ENCODE data around the gene LNX1.
"Not testable (repeated sequence)": the region's sequence is repeated elsewhere in the genome, so short reads cannot be mapped to it uniquely, and the experiment has no call there.

The LNX1 gene

DNA sequence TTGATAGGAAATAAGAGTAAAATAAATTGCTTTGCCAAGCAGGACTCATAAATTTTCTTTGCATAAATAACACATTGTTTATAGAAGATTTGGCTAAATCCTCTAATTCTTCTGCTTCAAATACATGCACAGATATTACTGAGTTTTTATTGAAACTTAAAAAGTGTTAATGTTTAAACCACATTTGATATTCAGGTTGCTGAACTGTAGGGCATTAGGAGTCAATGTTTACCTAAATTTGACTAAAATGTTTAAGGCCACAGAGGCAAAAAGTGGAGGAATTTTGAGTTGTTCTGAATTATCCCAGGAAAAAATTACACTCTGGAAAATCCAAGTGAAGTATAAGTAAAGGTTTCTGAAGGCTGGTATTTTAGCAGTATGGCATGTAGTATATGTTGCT, 135.1 kb downstream of the LNX1 start:
- no peak for DNase-seq

DNA sequence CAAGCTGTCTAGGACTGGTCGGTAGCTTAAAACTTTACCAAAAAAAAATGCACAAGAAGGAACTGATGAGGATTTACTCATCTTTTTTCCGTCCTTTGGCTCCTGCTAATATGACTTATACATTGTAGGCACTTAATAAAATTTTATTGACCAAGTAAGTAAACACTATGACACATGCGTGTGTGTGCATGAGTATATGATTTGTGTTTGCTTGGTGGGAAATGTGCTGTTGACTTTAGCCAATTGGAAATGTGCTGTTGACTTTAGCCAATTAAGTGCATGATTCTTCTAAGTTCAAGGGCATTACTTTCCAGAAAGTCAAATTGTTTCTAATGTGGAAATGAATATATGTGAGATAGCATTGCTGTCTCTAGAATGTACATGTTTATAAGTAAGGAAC, 135.5 kb downstream of the LNX1 start:
- DNase-seq = no peak

DNA sequence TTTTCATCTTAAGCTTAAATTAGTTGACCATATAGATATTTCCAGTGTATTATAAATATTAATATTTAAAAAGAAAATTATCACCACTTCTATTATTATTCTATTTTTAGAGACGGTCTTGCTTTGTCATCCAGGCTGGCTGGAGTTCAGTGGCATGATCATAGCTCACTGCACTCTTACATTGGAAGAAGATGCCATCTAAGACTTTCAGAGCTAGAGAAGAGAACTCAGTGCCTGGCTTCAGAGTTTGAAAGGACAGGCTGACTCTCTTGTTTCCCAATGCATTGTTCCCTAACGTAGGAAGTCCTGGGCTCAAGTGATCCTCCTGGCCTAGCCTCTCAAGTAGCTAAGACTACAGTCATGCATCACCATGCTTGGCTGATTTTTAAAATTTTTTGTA, 137.9 kb downstream of the LNX1 start:
- DNase-seq = no peak

DNA sequence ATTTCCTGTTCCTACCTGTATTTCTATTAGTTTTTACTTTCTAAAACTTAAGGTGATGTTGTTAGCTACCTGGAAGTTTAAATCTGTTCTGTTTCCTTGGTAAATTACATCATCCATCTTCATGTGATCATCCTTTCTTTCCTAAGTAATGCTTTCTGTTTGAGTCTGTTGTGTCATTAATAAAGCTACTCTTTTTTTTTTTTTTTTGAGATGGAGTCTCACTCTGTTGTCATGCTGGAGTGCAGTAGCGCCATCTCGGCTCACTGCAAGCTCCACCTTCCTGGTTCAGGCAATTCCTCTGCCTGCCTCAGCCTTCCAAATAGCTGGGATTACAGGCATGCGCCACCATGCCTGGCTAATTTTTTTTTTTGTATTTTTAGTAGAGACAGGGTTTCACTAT, 140.5 kb downstream of the LNX1 start:
- DNase-seq = no peak

DNA sequence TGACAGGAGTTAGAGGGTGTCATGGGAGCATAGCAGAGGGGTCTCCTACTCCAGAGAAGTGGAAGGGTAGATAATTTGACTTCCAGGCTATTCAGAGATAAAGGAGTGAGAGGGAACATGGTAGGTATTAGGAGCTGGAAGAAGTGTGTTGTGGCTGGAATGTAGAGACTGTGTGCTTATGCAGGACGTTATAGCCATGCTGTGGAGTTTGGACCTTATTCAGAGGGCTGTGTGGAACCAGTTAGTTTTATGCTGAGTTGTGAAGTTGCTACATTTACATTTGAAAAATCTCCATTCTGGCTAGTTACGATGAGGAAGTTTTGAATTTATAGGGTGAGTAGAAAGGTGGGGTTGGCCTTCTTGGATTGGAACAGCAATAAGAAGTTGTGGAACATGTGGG, 146.3 kb downstream of the LNX1 start:
- DNase-seq = no peak

DNA sequence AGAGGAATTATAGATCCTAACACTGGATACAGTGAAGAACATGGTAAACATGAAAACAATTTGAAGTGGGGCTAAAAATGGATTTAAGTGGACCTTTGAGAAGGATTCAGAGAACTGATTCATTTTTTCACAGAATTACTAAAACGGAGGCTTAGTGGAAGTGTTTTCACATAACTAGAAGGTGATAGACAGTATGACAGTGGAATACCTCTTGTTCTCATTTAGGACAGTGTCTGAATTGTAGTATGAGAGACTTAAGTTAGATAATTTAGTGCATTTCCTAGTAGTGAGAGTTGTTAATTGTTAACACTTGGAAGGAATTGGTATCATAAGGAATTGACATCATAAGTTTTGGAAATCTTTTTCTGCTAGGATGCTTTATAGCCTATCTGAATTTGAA, 149.7 kb downstream of the LNX1 start:
- no peak for DNase-seq

DNA sequence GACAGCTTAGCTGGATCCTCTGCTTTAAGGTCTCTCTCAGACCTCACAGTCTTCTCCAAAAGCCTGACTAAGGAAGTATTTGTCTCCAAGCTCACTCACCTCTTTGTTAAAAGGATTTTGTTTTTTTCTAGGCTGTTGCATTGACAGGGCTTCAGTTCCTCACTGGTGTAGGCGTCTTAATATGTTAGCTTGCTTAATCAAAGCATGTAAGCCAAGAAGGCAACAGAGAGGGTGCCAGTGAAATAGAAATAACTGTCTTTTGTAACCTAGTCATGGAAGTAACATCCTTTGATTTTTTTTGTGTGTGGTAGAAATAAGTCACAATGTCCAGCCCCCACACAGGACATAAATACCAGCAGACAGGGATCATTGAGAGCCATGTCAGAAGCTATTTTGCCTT, 155.0 kb downstream of the LNX1 start:
- no peak for DNase-seq

DNA sequence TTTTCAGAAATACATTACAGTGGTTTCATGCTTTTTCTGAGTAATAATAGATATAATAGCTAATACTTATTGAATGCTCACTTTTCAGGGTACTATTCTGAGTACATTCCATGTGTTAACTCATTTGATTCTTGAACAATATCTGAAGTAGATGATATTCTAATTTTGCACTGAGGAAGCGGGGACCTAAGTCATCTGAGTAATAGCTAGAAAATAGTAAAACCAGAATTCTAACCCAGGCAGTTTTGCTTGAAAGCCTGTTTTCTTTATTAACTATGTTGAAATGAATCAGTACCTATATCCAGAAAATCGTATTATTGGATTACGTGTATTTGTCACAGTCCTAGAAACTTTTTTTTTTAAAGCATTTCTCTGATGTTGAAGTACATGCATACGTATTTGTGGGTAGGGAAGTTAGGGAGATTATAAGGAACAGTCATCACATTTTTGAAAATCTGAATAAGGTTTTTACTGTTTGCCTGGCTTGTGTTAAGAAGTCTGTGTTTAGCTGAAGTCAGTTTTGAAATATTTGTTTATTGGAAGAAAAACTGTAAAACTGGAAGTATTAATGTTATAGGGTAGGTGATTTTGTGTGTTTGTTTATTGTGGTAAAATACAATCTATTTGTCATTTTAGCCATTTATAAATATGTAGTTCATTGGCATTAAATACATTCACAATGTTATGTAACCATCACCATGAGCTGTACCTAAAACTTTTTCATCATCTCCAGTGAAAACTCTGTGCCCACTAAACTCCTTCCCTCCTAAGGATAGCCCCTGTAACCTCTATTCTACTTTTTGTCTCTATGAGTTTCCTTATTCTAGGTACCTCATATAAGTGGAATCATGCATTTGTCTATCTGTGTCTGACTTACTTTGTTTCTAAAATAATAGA, 158.5 kb downstream of the LNX1 start:
- DNase-seq = no peak

DNA sequence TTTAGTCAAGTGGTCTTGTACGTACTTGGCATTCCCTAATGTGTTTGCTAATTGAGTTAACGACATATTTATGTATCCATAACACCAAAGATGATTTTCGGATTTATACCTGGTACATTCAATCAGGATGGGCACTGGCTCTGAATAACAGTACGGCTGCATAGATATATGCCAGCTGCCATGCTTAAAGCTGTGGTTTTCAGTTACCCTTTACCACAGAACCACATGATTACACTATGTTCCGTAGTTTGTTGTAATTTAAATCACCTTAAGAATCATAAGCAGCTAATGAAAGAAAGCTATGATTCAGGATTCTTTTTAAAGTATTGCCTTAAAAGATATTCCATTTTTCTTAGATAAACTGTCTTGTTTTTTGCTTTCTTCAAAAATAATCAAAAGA, 160.2 kb downstream of the LNX1 start:
- DNase-seq = no peak

DNA sequence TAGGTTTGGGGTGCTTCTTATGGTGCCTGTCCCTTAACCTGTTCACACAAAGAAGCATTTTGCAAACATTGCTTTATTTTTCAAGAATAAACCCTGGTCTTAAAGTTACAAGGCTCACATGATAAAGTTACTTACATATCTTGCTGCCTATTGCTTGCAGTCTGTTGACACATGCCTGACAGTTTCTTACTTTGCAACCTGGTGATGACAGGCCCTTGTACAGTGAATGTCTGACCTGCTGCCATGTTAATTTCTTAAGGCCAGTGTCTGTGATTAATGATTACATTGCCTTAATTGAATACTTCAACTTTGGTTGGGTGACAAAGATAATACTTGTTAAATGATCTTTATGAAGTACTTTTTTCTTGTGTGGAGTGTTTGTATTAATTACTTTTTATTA, 163.9 kb downstream of the LNX1 start:
- DNase-seq = no peak

DNA sequence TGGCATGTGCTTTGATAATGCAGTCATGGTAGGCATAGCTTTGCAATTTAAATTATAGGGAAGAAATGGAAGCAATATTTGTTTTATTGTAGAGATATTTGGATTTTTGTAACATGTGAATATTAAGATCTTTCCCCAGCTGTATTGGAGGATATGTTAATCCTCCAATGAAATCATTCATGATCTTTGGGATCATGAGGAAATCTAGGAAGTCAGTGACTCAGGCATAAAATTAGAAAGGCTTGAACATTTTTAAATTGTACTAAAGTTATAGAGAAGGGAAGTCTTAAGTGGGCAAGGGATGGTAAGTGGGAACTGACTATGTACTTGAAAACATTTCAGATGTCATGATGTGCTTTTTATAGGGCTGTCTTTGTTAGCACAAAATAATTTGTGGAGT, 167.0 kb downstream of the LNX1 start:
- no peak for DNase-seq

DNA sequence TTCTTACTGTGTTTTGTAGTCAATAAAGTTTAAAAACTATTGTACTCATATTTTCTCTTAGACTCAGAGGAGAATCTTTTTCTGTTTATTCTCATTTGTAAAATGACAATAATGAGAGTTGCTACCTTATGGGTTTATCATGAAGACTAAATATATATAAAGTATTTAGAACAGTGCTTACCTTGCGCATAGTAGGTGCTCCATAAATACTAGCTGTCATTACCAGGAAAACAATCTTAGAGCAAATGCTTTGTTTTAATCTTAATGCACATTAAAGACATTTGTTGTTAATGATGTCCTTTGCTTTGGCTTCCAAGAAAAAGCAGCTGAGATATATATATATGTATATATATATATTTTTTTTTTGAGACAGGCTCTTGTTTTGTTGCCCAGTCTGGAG, 168.9 kb downstream of the LNX1 start:
- no peak for DNase-seq

DNA sequence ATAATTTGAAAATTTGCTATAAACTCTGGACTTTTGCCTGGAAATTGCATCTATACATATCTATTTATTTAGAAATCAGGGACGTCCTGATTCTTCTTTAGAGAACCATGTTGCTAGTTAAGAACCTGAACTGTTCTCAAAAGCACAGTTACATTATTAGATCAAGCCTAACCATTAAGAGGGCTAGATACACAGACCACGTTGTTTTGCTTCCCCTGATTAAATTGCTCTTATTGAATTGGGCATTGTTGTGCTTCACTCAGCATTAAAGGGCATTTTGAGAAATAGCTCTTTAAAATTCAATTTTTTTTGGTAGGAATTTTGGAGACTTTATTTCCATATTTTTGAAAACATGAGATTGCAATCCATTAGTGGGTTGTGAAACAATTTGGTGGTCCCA, 169.5 kb downstream of the LNX1 start:
- no peak for DNase-seq

DNA sequence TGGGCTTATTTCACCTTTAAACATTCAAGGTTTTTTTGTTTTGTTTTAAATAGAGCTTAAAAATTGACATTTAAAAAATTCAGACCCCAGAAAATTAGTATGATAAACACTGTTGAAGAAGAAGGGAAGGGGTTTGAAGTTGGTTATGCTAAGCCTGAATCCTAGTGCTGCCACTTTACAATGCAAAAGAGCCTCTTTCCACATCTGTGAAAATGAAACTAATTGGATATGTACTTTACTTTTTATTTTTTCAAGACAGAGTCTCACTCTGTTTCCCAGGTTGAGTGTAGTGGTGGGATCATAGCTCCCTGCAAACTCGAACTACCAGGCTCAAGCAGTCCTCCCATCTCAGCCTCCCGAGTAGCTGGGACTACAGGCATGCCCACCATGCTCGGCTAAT, 172.1 kb downstream of the LNX1 start:
- no peak for DNase-seq

DNA sequence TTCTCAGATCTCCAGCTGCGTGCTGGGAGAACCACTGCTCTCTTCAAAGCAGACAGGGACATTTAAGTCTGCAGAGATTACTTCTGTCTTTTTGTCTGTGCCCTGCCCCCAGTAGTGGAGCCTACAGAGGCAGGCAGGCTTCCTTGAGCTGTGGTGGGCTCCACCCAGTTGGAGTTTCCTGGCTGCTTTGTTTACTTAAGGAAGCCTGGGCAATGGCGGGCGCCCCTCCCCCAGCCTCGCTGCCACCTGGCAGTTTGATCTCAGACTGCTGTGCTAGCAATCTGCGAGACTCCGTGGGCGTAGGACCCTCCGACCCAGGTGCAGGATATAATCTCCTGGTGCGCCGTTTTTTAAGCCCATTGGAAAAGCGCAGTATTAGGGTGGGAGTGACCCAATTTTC, 181.8 kb downstream of the LNX1 start:
- DNase-seq = not testable (repeated sequence)
